Skeletal muscle tissue (tissue), 4 donors: ENCODE data around the gene CHKB. TPM values are rescaled to one million over a fixed set of nuclear protein-coding genes. Genes with fewer than 3 reads are reported as not detected.
"Not testable (repeated sequence)": the region's sequence is repeated elsewhere in the genome, so short reads cannot be mapped to it uniquely, and the experiment has no call there.

Experiments used
- H3K27ac ChIP-seq: one replicate; pipeline ENCODE4 v1.7.0; 2013; ENCODE audit warnings: mild to moderate bottlenecking, low read depth, low read length, inconsistent platforms
- H3K27me3 ChIP-seq, 3 donors: one replicate each; pipeline ENCODE4 v1.7.0; 2013; ENCODE audit warnings: low read length in 3 of 3; ENCODE audit not compliant: control insufficient read depth in 3 of 3, insufficient read depth in 3 of 3
- H3K36me3 ChIP-seq, 3 donors: one replicate each; pipeline ENCODE4 v1.7.0; 2013; ENCODE audit warnings: low read length in 3 of 3; ENCODE audit not compliant: control insufficient read depth in 3 of 3, insufficient read depth in 3 of 3
- H3K4me1 ChIP-seq, 3 donors: one replicate each; pipeline ENCODE4 v1.7.0; 2013; ENCODE audit warnings: low read length in 3 of 3, mild to moderate bottlenecking in 3 of 3; ENCODE audit not compliant: control insufficient read depth in 3 of 3, insufficient read depth in 3 of 3
- H3K4me3 ChIP-seq, 3 donors: one replicate each; pipeline ENCODE4 v1.7.0; 2013; ENCODE audit warnings: low read length in 3 of 3
- H3K9ac ChIP-seq, 3 donors: one replicate each; pipeline ENCODE4 v1.7.0; 2013; ENCODE audit warnings: low read length in 3 of 3, mild to moderate bottlenecking in 3 of 3, moderate library complexity in 2 of 3, low read depth in 1 of 3
- H3K9me3 ChIP-seq, 3 donors: one replicate each; pipeline ENCODE4 v1.7.0; 2013; ENCODE audit warnings: low read length in 3 of 3; ENCODE audit not compliant: control insufficient read depth in 3 of 3
- total RNA-seq: library from RNA; depleted of rRNA; stranded (reverse); fragments of >200 nt; gene quantifications from one replicate; pipeline ENCODE4 v1.2.3, GENCODE V29; 2014
- donor health status: Osteomylitis.

The CHKB gene
- total RNA-seq, 1 donor from 2014 or later, result 17.7 TPM

DNA sequence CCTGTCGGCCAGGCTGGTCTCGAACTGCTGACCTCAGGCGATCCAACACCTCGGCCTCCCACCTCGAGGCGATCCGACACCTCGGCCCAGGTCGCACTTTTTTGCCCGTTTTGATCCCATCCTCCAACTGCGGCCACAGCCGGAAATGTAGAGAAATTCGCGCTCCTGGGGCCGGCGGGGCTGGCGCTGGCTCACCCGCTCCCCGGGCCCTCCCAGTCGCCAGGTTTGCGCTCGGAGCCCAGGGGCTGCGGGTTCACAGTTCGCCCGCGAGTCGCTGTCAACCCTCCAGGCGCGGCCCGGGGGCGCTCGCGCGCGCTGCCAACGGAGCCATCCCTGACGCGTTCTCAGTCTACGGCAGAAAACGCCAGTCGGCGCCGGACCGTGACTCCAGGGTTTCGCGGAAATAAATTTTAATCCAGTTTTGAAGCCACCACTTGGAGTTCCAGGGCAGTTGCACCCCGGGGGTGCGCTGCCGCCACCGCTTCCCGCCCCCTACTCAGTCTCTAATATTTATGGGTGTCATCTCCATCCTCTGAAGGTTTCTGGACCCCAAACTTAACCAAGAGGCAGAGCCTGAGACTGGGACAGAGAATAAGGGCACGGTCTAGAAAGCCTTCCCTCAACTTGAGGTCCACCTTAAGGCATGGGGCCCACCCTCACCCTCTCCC lies 38.4 kb downstream of the CHKB start:
- H3K36me3 ChIP-seq, result no peaks in the 10 kb centered on the region
- H3K27me3 ChIP-seq, result peaks cover 43 to 49% (median 43%) of the 10 kb centered on the region in 3 donors
- peak overlapping the region in 1 of 3 donors; percentile 56 for H3K4me3 ChIP-seq
- peak overlapping the region; percentile 38 to 54 (median 43) for H3K9ac ChIP-seq
- H3K27ac ChIP-seq, result no peak overlapping the region
- H3K4me1 ChIP-seq, result peaks cover 5 to 17% (median 6%) of the 10 kb centered on the region in 3 donors
- no peaks in the 10 kb centered on the region for H3K9me3 ChIP-seq

DNA sequence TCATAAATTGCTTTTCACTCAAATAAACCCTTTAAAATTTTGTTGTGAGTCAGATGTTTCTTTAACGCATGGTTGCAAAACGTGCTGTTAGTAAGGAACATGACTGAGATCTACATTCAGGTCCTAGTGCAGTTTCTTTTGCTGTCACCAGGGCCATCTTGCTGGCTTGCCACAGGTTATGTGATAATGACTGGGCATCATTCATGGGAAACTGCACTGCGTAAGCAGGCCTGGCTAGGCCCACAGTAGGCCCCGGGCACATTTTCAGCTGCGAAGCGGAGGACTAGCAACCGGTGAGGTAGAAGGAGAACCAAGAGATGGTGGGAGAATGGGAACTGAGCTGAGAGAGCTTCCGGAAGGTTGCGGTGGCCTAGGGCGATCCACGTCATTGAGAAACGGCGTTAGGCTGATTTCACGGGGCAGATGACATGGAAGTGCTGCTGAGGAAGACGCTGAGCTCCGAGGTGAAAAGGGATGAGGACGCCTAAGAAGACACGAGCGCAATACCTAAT lies 40.2 kb downstream of the CHKB start:
- no peak overlapping the region for H3K9ac ChIP-seq
- no peaks in the 10 kb centered on the region for H3K36me3 ChIP-seq
- H3K27ac ChIP-seq, result peak overlapping the region; percentile 52
- H3K27me3 ChIP-seq, result peaks cover 28 to 37% (median 34%) of the 10 kb centered on the region in 3 donors
- no peaks in the 10 kb centered on the region for H3K9me3 ChIP-seq
- no peak overlapping the region for H3K4me3 ChIP-seq
- peaks cover 5 to 24% (median 8%) of the 10 kb centered on the region in 3 donors for H3K4me1 ChIP-seq

DNA sequence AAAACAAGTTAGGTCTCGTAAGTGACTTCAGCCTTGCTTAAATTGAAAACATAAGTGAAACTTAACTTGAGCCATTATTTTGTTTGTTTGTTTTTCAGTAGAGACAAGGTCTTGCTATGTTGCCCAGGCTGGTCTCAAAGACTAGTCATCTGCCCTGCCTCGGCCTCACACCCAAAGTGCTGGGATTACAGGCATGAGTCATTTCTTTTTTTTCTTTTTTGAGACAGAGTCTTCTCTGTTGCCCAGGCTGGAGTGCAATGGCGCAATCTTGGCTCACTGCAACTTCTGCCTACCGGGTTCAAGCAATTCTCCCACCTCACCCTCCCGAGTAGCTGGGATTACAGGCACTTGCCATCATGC lies 41.0 kb downstream of the CHKB start:
- Histone ChIP-seq H3K4me1 (peaks cover 5 to 24% (median 8%) of the 10 kb centered on the region in 3 donors), H3K27me3 (peaks cover 20 to 32% (median 31%) of the 10 kb centered on the region in 3 donors), H3K27ac (peak overlapping the region; percentile 5)
- not testable (repeated sequence) for H3K9ac ChIP-seq, H3K9me3 ChIP-seq, H3K36me3 ChIP-seq, H3K4me3 ChIP-seq

DNA sequence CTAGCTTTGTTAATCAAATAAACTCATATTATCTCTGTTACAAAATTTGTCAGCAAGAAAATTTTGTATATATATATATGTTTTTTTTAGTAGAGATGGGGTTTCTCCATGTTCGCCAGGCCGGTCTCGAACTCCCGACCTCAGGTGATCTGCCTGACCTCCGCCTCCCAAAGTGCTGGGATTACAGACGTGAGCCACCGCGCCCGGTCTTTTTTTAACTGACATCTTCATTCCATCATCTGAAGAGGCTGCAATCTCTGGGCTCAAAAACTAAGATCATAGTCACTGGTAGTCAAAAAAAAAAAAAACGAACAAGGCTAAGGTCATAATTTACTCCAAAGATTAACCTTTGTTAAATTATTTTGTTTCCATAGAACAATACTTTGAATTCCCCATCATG lies 42.3 kb downstream of the CHKB start:
- no peak overlapping the region for H3K4me3 ChIP-seq
- no peak overlapping the region for H3K9ac ChIP-seq
- H3K36me3 ChIP-seq, result no peaks in the 10 kb centered on the region
- peaks cover 5 to 24% (median 8%) of the 10 kb centered on the region in 3 donors for H3K4me1 ChIP-seq
- no peaks in the 10 kb centered on the region for H3K9me3 ChIP-seq
- peaks cover 7 to 19% (median 18%) of the 10 kb centered on the region in 3 donors for H3K27me3 ChIP-seq
- H3K27ac ChIP-seq, result peak overlapping the region; percentile 91

DNA sequence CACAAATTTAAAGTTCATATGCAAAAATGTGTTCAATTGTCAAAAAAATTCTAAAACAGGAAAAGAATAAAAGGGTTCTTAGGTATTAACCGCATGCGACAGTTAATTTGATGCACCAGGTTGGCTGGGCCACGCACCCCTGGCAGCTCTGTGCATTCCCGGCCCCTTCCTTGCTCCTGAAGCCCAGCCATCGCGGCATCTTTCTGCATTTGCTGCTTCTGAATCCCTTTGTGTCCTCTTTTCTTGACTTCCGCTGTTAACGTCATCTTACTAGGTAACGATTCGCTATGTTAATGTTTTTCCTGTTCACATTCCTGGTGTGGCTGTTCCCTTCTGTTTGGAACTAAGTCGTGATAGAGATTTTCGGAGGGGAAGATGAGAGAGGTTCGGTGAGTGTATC lies 44.9 kb downstream of the CHKB start:
- peaks cover 0 to 12% (median 3%) of the 10 kb centered on the region in 3 donors for H3K4me1 ChIP-seq
- H3K9me3 ChIP-seq, result no peaks in the 10 kb centered on the region
- no peak overlapping the region for H3K9ac ChIP-seq
- no peak overlapping the region for H3K4me3 ChIP-seq
- no peaks in the 10 kb centered on the region for H3K36me3 ChIP-seq
- H3K27me3 ChIP-seq, result peaks cover 2 to 19% (median 18%) of the 10 kb centered on the region in 3 donors
- H3K27ac ChIP-seq, result peak overlapping the region; percentile 91

DNA sequence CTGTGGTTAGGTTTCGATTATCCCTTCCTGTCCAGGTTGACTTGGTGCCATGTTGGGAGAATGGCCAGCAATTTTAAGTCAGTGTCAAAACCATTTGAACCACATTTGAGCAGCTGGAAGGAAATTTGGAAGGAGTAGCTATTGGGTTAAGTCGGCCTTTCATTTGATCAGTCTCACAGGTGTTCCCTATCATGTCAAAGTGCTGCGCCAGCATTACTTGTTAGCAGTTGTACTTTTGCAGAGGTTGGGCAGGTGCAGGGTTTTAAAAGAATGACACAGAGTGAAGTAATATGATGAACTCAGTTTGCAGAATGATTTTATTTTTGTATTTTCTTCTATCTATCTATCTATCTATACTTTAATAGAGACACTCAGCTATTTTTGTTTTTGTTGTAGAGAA lies 46.4 kb downstream of the CHKB start:
- peaks cover 13 to 28% (median 24%) of the 10 kb centered on the region in 3 donors for H3K27me3 ChIP-seq
- no peak overlapping the region for H3K4me3 ChIP-seq
- H3K4me1 ChIP-seq, result peaks cover under 1 to 19% (median 11%) of the 10 kb centered on the region in 3 donors

DNA sequence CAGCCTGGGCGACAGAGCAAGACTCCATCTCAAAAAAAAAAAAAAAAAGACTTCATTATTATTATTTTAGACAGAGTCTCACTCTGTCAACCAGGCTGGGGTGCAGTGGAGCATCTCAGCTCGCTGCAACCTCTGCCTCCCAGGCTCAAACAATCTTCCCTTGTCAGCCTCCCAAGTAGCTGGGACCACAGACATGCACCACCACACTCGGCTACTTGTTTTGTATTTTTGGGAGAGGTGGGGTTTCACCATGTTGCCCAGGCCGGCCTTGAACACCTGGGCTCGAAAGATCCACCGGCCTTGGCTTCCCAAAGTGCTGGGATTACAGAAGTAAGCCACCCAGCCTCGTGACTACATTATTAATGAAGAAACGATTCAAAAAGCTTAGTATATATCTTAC lies 47.5 kb downstream of the CHKB start:
- Histone ChIP-seq H3K4me3 (no peak overlapping the region), H3K36me3 (no peaks in the 10 kb centered on the region), H3K4me1 (peaks cover 5 to 29% (median 16%) of the 10 kb centered on the region in 3 donors), H3K27me3 (peaks cover 22 to 39% (median 34%) of the 10 kb centered on the region in 3 donors), H3K9me3 (no peaks in the 10 kb centered on the region), H3K27ac (no peak overlapping the region), H3K9ac (no peak overlapping the region)

More for the DNA sequence above, 46.4 kb downstream of the CHKB start:
- H3K9ac ChIP-seq, result no peak overlapping the region
- H3K36me3 ChIP-seq, result no peaks in the 10 kb centered on the region
- H3K9me3 ChIP-seq, result no peaks in the 10 kb centered on the region
- H3K27ac ChIP-seq, result no peak overlapping the region

DNA sequence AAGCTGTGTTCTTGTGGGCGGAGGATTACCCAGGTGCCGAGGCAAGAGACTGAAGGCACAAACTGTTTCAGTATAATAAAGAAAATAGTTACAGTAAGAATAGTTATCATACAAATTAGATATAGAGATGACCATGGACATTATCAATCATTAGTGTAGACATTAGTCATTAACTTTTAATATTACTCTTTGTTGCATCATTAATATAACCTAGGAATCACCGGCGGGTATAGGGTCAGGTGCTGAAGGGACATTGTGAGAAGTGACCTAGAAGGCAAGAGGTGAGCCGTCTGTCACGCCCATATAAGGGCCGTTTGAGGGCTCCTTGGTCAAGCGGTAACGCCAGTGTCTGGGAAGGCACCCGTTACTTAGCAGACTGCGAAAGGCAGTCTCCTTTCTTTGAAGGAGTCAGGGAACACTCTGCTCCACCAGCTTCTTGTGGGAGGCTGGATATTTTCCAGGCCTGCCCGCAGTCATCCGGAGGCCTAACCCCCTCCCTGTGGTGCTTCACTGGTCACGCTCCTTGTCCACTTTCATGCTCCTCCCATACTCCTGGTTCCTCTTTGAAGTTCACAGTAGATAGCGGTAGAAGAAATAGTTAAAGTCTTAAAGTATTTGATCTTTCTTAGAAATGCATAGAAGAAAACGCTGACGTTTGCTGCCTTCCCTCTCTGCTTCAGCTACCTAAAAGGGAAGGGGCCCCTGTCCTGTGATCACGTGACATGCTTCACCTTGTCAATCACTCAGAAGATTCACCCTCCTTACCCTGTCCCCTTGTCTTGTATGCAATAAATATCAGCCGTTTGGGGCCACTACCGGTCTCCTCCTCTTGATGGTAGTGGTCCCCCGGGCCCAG lies 48.6 kb downstream of the CHKB start:
- H3K4me3 ChIP-seq, H3K9ac ChIP-seq, H3K9me3 ChIP-seq, H3K36me3 ChIP-seq: not testable (repeated sequence)
- H3K27ac ChIP-seq, result peak overlapping the region; percentile 5
- peaks cover 30 to 47% (median 43%) of the 10 kb centered on the region in 3 donors for H3K27me3 ChIP-seq
- H3K4me1 ChIP-seq, result peaks cover 5 to 29% (median 19%) of the 10 kb centered on the region in 3 donors

DNA sequence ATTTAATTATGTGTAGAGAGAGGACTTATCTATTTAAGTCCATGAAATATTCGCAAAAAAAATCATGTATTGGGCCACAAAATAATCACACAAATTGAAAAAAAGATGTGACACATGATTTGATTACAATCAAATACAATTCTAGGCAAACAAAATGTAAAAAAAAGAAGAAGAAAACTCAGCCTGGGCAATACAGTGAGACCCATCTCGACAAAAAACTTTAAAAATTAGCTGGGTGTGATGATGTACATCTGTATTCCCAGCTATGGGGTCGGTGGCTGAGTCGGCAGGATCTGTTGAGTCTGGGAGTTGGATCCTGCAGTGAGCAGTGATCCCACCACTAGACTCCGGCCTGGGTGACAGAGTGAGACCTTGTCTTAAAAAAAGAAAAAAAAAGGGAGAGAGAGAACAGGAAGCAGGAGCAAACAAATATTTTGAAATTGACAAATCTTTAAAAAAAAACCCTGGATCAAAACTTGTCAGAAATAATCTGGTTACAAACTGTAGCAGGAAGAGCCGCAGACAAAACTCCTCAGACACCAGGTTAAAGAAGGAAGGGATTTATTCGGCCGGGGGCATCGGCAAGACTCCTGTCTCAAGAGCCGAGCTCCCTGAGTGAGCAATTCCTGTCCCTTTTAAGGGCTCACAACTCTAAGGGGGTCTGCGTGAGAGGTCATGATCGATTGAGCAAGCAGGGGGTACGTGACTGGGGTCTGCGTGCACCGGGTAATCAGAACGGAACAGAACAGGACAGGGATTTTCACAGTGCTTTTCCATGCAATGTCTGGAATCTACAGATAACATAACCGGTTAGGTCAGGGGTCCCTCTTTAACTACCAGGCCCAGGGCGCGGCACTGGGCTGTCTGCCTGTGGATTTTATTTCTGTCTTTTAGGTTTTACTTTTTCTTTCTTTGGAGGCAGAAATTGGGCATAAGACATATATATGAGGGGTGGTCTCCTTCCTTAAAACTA lies 49.5 kb downstream of the CHKB start:
- H3K4me3 ChIP-seq, result no peak overlapping the region
- H3K27ac ChIP-seq, result peak overlapping the region; percentile 93
- H3K9me3 ChIP-seq, result no peaks in the 10 kb centered on the region
- peaks cover 5 to 33% (median 24%) of the 10 kb centered on the region in 3 donors for H3K4me1 ChIP-seq
- peaks cover 30 to 57% (median 45%) of the 10 kb centered on the region in 3 donors for H3K27me3 ChIP-seq
- H3K9ac ChIP-seq, result no peak overlapping the region
- no peaks in the 10 kb centered on the region for H3K36me3 ChIP-seq
